Ascending aorta (tissue), 2 donors: ENCODE data around the gene CKS1B. TPM values are rescaled to one million over a fixed set of nuclear protein-coding genes. Genes with fewer than 3 reads are reported as not detected.

ENCODE experiments used
- DNase-seq, 2 donors: peaks; one replicate each; pipeline ENCODE4 v3.0.0-alpha.2; 2019; ENCODE audit warnings: low spot score in 2 of 2
- H3K27ac ChIP-seq, 2 donors: fragments of 200-600 bp; sonication (generic); one replicate each; pipeline ENCODE4 v1.5.1; 2016 to 2017; ENCODE audit warnings: mild to moderate bottlenecking in 1 of 2
- H3K27me3 ChIP-seq: fragments of 200-600 bp; sonication (generic); one replicate; pipeline ENCODE4 v1.5.1; 2017
- H3K36me3 ChIP-seq, 2 donors: fragments of 200-600 bp; sonication (generic); one replicate each; pipeline ENCODE4 v1.5.1; 2016
- H3K4me1 ChIP-seq, 2 donors: fragments of 200-600 bp; sonication (generic); one replicate each; pipeline ENCODE4 v1.5.1; 2016 to 2017; ENCODE audit warnings: mild to moderate bottlenecking in 1 of 2
- H3K4me3 ChIP-seq, 2 donors: fragments of 200-600 bp; sonication (generic); one replicate each; pipeline ENCODE4 v1.5.1; 2016 to 2017; ENCODE audit warnings: mild to moderate bottlenecking in 1 of 2
- H3K9me3 ChIP-seq, 2 donors: fragments of 200-600 bp; sonication (generic); one replicate each; pipeline ENCODE4 v1.5.1; 2016
- intact Hi-C: fragments of 100-400 bp; cut with DNase I; formaldehyde crosslinking; loops from one replicate; pipeline ENCODE4 v1.15.1; 2023
- total RNA-seq: library from RNA; depleted of rRNA; stranded (reverse); fragments of >200 nt; gene quantifications from one replicate; pipeline ENCODE4 v1.1.0, GENCODE V29; 2016
- TF ChIP-seq, protein P1 (sequence below), 3 experiments: fragments of 200-600 bp in 2 of 3; fragments of 450-650 bp in 1 of 3; sonication (generic) in 2 of 3; IDR thresholded peaks; one replicate each; pipeline ENCODE4 v1.5.1; 2016 to 2019; ENCODE audit warnings: antibody characterized with exemption in 3 of 3, mild to moderate bottlenecking in 1 of 3, moderate library complexity in 1 of 3

The CKS1B gene
- total RNA-seq, 1 donor from 2014 or later = 40.4 TPM

DNA sequence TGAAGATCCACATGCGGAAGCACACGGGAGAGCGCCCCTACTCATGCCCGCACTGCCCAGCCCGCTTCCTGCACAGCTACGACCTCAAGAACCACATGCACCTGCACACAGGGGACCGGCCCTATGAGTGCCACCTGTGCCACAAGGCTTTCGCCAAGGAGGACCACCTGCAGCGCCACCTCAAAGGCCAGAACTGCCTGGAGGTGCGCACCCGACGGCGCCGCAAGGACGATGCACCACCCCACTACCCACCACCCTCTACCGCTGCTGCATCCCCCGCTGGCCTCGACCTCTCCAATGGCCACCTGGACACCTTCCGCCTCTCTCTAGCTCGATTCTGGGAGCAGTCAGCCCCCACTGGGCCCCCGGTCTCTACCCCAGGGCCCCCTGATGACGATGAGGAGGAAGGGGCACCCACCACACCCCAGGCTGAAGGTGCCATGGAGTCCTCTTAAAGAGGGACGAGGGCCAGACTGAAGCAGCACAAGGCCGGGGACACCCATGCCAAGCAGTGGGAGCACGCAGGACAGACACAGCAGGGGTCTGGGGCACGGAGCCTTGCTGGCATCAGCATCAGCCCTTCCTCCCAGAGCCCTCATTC, 41.9 kb downstream of the CKS1B start:
- Histone ChIP-seq H3K4me1 (peaks cover 7 to 25% of the 10 kb centered on the region in 2 donors), H3K27me3 (no peaks in the 10 kb centered on the region), H3K36me3 (peaks cover 13 to 28% of the 10 kb centered on the region in 2 donors), H3K4me3 (no peak overlapping the region), H3K27ac (peak overlapping the region; percentile 82 to 89), H3K9me3 (no peaks in the 10 kb centered on the region)
- no peak for DNase-seq
- intact Hi-C loops = loop anchor here (2.0 kb wide), 2 partner anchors 42 to 68 kb away; partner anchors contain the start of gene CKS1B
- TF ChIP-seq, protein P1, sequence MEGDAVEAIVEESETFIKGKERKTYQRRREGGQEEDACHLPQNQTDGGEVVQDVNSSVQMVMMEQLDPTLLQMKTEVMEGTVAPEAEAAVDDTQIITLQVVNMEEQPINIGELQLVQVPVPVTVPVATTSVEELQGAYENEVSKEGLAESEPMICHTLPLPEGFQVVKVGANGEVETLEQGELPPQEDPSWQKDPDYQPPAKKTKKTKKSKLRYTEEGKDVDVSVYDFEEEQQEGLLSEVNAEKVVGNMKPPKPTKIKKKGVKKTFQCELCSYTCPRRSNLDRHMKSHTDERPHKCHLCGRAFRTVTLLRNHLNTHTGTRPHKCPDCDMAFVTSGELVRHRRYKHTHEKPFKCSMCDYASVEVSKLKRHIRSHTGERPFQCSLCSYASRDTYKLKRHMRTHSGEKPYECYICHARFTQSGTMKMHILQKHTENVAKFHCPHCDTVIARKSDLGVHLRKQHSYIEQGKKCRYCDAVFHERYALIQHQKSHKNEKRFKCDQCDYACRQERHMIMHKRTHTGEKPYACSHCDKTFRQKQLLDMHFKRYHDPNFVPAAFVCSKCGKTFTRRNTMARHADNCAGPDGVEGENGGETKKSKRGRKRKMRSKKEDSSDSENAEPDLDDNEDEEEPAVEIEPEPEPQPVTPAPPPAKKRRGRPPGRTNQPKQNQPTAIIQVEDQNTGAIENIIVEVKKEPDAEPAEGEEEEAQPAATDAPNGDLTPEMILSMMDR (IDR thresholded peaks at IDR 0.05) = no peak

DNA sequence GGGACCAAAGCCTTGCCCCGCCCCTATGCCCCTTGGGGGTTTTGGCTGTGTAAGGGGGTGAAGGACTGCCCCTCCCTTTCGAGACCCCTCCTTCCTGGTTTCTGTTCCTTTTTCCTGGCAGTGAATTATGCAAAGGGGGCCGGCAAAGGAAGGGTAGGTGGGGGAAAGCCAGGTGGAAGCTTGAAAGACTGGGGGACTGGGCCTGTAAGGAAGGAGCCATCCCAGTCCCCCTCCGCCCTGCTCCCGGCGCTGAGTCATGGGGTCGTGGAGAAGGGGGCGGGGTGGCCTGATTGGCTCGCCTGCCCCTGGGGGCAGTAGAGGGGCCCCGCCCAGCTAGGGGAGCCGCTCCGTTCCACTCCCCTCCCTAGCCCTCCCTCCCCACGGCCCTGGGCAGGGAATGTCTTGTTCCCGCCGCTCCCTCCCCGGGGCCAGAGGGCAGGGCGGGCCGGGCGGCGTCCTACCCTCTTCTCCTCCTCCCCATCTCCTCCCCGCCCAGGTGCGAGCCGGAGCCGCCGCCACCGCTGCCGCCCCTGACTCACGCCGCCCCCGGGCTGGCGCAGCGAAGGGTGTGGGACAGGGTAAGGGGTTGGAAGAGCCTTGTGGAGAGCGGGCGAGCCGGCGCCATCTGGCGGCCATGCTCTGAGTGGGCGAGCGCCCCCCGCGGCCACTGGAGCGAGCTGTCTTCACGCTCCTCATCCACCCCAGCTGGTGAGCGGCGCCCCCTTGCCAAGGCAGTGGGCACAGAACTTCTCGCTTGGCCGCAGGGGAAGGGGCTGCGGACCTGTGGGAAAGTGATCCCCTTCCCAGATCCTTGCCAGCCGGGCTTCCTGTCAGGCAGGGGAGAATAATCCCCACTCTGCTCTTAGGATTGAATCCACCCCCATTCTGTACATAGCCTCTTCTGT, 42.8 kb downstream of the CKS1B start:
- H3K4me1 ChIP-seq = peaks cover 7 to 15% of the 10 kb centered on the region in 2 donors
- intact Hi-C loops = loop anchor here (1.0 to 2.0 kb wide), 5 partner anchors 16 to 80 kb away; partner anchors contain the start of genes CKS1B and PYGO2

DNA sequence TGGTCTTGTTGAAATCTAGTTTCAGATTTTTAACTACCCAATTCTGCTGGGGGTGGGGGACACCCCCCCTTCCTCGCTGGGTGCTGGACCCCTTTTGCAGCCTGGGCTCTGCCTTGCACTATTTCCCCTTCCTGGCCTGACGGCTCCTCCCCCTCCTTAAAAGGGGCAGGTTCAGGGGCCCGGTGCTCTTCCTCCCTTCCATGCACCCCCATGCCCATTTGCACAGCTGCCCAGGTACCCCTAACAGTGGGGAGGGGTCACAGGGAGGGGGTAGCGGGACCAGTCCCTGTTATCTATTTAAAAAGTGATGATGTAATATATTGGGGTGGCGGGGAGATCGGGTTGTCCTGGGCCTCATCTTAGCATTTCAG, 43.5 kb downstream of the CKS1B start:
- peaks cover 7 to 13% of the 10 kb centered on the region in 2 donors for H3K4me1 ChIP-seq
- H3K4me3 ChIP-seq = peak overlapping the region in 1 of 2 donors; percentile 59
- no peaks in the 10 kb centered on the region for H3K9me3 ChIP-seq

More for the DNA sequence above, 42.8 kb downstream of the CKS1B start:
- no peaks in the 10 kb centered on the region for H3K9me3 ChIP-seq
- H3K36me3 ChIP-seq = peaks cover 13 to 28% of the 10 kb centered on the region in 2 donors
- H3K27ac ChIP-seq = peak overlapping the region; percentile 82 to 89
- DNase-seq = peak; percentile 68 to 96
- peak overlapping the region; percentile 42 to 59 for H3K4me3 ChIP-seq
- no peaks in the 10 kb centered on the region for H3K27me3 ChIP-seq
- TF ChIP-seq, protein P1 (IDR thresholded peaks at IDR 0.05) = peak; percentile 99 to 100 (median 99)

DNA sequence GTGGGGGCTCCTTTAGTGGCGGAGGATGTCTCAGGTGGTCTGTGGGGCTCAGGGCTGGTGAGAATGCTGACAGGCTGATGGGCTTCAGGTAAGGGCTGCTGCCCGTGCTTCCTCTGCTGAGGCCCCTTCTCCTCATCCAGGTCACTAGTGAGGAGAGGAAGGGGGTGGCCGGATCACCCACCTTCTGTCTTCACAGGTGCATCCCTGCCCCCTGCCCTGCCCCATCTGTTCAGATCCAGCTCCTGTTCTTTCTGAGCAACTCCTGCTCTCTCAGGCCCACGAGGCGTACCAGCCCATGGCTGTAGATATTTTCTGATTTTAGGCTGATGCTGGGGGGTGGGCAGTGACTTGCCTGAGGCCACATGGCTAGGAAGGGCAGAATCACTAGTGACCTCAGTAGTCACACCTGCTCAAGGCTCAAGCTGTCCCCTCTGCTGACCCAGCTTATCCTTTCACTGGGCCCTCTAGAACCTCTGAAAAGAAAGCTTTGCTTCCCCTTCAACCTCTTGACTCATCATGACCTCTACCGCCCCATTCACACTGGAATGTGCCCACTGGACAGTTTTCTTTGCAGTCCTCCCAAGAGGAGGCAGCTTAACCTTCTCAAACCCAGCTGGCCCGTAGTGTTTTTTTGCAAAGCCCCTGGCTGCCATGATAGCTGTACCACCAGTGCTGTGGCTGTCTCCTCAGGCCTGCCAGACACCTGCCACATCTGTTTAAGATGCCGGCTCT, 44.3 kb downstream of the CKS1B start:
- DNase-seq = no peak
- Histone ChIP-seq H3K4me1 (peaks cover 7 to 13% of the 10 kb centered on the region in 2 donors), H3K27me3 (no peaks in the 10 kb centered on the region), H3K9me3 (no peaks in the 10 kb centered on the region), H3K4me3 (no peak overlapping the region), H3K27ac (no peak overlapping the region), H3K36me3 (peaks cover 13 to 28% of the 10 kb centered on the region in 2 donors)
- TF ChIP-seq, protein P1 (IDR thresholded peaks at IDR 0.05) = no peak
- intact Hi-C loops = no loop called here

More for the DNA sequence above, 43.5 kb downstream of the CKS1B start:
- intact Hi-C loops = loop anchor here (1.0 to 2.0 kb wide), 5 partner anchors 17 to 81 kb away; partner anchors contain the start of genes CKS1B and PYGO2
- peaks cover 13 to 28% of the 10 kb centered on the region in 2 donors for H3K36me3 ChIP-seq
- no peaks in the 10 kb centered on the region for H3K27me3 ChIP-seq
- TF ChIP-seq, protein P1 (IDR thresholded peaks at IDR 0.05) = no peak
- peak overlapping the region; percentile 82 to 89 for H3K27ac ChIP-seq
- DNase-seq = no peak
